Astrocyte of the cerebellum (primary cell): Measurements from ENCODE around the gene MAGEC1.
A peak's percentile ranks its signal among the peaks of the same experiment; 100 is the strongest.

Experiments used
- DNase-seq: peaks from one replicate; pipeline ENCODE4 v3.0.0-alpha.2; 2011; ENCODE audit warnings: low read depth
- H3K4me3 ChIP-seq: 2 replicates; pipeline ENCODE4 v1.5.1; 2011; ENCODE audit warnings: mild to moderate bottlenecking, low read depth, low read length, moderate library complexity
- CTCF ChIP-seq: IDR thresholded peaks from 2 replicates; pipeline ENCODE4 v1.5.1; 2012; ENCODE audit warnings: low read length, low read depth, moderate library complexity, mild to moderate bottlenecking; ENCODE audit errors: missing control alignments
- in situ Hi-C: cut with HindIII; loops from 2 replicates; pipeline ENCODE4 v1.10.0; 2017; ENCODE audit warnings: low sequenced_read_pairs

The MAGEC1 gene

DNA sequence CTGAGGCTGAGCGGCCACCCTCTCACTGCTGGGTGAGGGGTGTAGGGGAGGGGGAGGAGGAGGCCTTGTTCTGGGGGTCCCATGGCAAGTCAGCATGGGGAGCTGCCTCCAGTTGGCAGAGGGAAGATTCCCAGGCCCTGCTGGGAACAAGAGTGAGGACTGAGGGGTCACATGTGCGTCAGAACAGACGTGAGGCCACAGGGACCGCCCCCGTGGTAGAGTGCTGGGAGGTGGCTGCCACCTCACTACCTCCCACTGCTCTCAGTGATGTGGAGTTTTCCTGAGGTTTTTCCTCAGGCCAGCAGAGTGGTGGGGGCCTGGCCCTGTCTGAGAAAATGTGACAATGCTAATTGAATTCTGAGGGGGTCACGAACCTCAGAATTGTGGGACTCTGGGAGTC lies 568 bp downstream of the MAGEC1 start:
- no peak for DNase-seq
- no peak for TF ChIP-seq CTCF
- no peak overlapping the region for H3K4me3 ChIP-seq
- in situ Hi-C loops, result no loop called here

- no peak overlapping the region for H3K4me3 ChIP-seq
- TF ChIP-seq CTCF, result no peak
- DNase-seq, result no peak
- in situ Hi-C loops, result no loop called here
Measured at GRCh38 chrX:141917801-141918200, 14.1 kb downstream of the MAGEC1 start.

GRCh38 chrX:141924293-141924692 lies 20.6 kb downstream of the MAGEC1 start:
- no peak for DNase-seq
- no peak for TF ChIP-seq CTCF
- H3K4me3 ChIP-seq, result no peak overlapping the region
- in situ Hi-C loops, result no loop called here

DNA sequence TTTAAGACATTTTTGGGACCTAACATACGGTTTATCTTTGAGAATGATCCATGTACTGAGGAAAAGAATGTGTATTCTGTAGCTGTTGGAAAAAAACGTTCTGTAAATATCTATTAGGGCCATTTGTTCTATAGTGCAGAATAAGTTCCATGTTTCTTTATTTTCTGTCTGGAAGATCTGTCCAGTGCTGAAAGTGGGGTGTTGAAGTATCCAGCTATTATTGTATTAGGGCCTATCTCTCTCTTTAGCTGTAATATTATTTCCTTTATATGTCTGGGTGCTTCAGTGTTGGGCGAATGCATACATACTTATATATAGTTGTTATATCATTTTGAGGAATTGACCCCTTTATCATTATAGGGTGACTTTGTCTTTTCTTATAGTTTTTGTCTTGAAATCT lies 24.7 kb downstream of the MAGEC1 start:
- no peak for TF ChIP-seq CTCF
- DNase-seq, result no peak
- in situ Hi-C loops, result no loop called here
- no peak overlapping the region for H3K4me3 ChIP-seq

DNA sequence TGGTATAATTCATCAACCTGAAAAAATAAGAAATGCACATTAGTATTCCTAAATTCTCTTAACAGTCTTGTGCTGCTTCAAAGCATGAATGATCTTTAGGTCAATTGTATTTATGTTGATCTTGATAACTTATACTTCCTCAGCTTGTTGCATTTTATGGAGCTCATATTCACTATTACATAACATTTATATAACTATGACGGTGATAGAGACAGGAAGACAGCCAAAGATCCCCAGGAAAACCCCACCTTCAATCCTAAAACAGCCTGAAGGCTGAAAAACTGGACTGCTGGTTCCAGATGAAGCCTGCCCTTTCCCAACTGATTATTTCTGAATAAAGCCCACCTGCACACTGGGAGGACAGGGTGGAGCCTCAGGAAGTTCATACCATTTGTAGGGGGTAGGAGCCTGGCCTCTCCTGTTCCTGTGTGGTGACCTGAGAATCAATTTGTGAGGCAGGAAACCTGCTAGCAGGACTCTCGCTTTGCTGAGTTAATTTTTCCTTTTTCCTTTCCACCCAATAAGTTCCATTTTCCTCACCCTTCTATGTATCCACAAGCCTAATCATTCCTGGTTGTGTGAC lies 30.5 kb downstream of the MAGEC1 start:
- no peak for DNase-seq
- no peak overlapping the region for H3K4me3 ChIP-seq
- TF ChIP-seq CTCF, result no peak
- in situ Hi-C loops, result no loop called here

DNA sequence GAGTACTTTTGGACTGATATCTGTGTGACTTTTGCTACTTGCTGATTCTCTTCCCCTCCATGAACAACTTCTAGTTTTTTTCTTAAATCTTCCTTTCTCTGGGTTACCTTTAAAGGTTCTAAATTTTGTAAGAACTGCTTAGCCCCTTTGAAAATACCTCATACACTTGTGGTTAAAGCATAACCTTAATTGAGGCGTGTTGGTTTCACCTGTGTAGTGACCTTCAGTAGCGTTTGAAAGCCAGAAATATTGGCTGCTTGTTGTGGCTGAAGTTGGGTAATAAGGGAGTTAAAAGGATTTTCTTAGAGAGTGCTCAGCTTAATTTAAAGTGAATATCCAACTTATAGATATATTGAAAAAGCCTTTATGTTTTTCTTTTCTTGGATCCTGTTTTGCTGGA lies 32.0 kb downstream of the MAGEC1 start:
- no peak for TF ChIP-seq CTCF
- in situ Hi-C loops, result no loop called here
- no peak overlapping the region for H3K4me3 ChIP-seq
- DNase-seq, result no peak

- in situ Hi-C loops, result no loop called here
- TF ChIP-seq CTCF, result peak; percentile 23
- no peak overlapping the region for H3K4me3 ChIP-seq
- no peak for DNase-seq
Measured at GRCh38 chrX:141936080-141936479, 32.4 kb downstream of the MAGEC1 start.
